GM20000 (cell line): ENCODE results near the gene NKD1.

ENCODE experiments used
- DNase-seq: peaks from one replicate; pipeline ENCODE4 v3.0.0; 2012; ENCODE audit warnings: low spot score
- TF ChIP-seq, protein P1 (sequence below): IDR thresholded peaks from 2 replicates; pipeline ENCODE4 v1.5.1; 2012; ENCODE audit warnings: mild to moderate bottlenecking, control low read depth; ENCODE audit errors: extremely low read depth, missing control alignments

NKD1 gene

DNA sequence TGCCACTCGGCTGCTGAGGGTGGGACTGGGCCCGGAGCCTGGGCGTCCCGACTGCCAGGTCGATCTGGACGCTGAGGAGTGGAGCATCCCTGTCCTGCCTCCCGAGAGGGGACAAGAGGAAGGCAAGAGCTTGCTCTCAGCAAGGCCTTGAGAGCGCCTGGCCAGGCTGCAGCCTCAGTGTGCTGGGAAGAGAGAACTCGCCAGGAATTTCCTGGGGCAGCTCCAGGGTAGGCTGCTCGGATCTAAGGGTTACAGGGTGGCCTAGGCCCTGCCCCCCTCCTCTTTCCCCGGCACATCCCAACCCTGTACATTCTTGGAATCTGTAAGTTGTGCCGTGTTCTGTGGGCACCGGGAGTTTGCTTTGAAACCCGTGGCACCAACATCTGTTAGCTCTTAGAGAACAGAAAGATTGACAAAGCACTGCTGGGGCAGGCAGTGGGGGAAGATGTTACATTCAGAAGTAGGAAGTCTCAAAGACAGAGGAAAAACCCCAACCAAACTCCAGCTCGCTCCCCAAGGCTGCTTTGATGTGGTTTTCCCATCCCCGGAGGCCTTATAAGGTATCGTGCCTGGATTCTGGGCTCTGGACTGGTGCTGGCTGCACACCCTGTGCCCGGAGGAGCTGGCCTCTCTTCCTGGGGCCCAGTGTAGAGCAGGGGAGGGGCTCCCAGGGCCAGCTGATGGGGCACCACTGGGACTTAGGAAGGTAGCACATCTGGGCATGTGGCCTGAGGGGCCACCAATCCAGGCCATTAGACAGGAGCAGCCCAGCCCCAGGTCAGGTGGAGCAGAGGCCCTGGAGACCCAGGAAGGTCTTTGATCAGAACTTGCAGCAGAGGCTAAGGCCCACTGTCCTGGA, 55.2 kb downstream of the NKD1 start:
- TF ChIP-seq, protein P1, sequence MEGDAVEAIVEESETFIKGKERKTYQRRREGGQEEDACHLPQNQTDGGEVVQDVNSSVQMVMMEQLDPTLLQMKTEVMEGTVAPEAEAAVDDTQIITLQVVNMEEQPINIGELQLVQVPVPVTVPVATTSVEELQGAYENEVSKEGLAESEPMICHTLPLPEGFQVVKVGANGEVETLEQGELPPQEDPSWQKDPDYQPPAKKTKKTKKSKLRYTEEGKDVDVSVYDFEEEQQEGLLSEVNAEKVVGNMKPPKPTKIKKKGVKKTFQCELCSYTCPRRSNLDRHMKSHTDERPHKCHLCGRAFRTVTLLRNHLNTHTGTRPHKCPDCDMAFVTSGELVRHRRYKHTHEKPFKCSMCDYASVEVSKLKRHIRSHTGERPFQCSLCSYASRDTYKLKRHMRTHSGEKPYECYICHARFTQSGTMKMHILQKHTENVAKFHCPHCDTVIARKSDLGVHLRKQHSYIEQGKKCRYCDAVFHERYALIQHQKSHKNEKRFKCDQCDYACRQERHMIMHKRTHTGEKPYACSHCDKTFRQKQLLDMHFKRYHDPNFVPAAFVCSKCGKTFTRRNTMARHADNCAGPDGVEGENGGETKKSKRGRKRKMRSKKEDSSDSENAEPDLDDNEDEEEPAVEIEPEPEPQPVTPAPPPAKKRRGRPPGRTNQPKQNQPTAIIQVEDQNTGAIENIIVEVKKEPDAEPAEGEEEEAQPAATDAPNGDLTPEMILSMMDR = no peak
- no peak for DNase-seq

DNA sequence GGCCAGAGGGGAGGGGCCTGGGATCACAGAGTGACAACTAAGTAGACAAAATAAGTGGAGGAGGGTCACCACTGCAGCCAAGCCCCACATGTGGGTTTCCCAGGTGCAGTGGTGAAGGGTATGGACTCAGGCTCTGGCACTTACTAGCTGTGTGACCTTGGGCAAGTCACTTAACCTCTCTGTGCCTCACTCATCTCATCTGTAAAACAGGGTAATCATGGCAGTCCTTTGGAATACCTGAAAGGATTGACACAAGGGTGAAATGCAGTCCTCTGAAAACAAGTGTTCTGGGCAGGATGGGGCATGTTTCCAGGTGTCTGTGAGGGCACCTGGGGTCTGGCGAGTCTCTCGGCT, 55.8 kb downstream of the NKD1 start:
- no peak for DNase-seq
- TF ChIP-seq, protein P1 = no peak

DNA sequence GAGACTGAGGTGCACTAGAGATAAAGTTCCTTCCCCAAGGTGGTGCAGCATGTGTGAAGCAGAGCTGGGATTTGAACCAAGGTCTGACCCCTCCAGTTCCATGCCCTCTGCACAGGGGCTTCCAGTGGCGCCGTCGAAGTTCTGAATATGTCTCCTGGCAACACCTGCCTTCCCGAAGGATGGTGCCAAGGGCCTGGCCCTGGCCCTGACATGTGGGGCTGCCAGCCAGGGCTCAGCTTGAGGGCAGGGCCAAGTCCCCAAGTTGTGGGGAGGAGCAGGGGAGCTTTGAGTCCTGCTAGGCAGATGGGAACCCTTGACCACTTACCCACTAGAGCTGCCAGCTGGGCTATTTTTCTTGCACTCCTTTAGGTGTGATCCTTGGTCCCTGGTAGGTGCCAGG, 56.4 kb downstream of the NKD1 start:
- DNase-seq = no peak
- TF ChIP-seq, protein P1 = no peak

DNA sequence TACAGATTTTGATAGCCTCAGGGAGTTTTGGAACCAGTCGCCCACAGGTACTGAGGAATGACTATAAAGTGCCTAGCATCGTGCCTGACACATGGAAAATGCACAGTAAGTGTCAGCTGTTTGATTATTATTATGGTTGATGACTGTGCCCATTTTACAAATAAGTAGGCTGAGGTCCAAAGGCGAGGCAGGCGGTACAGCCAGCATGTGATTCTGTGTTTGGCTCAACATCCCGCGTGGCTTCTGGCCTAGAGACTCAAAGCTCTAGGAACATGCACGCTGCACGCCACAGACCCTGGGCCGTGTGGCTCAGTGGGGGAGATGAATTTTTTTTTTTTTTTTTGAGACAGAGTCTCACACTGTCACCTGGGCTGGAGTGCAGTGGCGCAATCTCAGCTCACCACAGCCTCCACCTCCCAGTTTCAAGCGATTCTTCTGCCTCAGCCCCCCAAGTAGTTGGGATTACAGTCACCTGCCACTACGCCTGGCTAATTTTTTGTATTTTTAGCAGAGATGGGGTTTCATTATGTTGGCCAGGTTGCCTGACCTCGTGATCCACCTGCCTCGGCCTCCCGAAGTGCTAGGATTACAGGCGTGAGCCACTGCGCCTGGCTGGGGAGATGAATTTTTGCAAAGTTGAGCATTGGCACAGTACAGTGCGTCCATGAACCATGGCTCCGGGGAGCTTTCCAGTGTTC, 57.7 kb downstream of the NKD1 start:
- no peak for DNase-seq
- TF ChIP-seq, protein P1 = no peak

DNA sequence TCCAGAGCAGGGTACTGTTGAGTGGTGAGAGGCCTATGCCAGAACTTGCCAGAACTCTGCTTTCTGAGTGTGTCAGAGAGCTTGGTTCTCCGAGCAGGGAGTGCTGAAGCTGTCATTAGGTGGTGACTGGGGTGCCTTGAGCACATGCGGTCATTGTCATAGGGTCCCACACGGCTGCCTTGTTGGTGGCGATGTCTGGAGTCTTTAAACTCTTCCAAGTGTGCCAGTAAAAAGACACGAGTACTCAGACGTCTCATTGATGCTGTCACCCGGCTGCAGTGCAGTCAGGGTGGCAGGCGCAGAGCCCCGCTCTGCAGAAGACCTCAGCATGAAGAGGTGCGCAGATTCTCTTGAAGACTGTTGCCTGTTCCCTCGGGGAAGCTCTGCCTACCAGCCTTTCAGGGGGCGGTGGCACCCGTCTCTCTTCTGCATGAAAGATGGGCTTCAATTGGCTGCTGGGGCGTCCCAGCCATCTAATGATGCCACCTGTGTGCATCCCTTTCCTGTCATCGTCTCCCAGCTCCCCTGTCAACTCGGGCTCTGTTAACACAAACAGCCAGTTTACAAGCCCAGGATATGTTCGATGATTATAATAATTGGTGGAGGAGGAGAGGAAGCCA, 58.3 kb downstream of the NKD1 start:
- no peak for DNase-seq
- TF ChIP-seq, protein P1 = no peak

DNA sequence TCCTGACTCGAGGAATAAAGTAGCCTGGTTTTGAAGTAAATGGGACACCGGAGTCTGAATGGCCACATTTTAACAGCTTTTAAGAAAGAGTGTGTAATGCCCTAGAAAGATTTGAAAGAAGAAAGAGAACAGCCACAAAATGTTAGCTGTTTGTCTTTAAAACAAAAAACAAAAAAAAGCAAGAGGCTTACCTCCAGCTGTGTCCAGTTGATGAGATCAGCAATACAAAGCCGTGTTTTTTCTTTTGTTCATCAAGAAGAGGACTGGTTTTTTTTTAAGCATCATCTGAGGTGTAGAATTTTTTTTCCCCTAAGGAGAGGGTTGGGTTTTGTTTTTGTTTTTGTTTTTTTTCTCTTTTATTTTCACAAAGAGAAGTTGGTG, 58.8 kb downstream of the NKD1 start:
- TF ChIP-seq, protein P1 = no peak
- DNase-seq = no peak

DNA sequence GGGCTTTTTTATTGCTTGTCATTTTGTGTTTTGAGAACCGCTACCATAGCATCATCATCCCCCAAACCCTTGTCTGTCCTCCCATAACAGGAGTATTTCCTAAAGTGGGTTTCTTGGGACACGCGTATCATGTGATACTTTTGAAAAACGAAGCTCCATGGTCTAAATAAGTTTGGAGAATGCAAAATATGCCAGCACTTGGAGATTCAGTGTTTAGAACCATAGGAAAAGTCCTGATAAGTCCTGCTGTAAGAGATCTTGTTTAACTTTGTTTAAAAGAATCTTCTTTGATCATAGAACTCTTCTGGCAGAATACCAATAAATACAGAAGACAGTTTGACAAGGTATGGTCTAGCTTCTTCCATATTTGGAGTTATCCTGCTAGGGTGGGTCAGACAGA, 59.3 kb downstream of the NKD1 start:
- TF ChIP-seq, protein P1 = no peak
- no peak for DNase-seq
